Measurements from ENCODE around the gene ACBD4. TPM values are rescaled to one million over a fixed set of nuclear protein-coding genes. Genes with fewer than 3 reads are reported as not detected.

Gene ACBD4
- total RNA-seq (19.2 TPM), polyA plus RNA-seq (ENCODE audit: insufficient read depth, low read depth, low replicate concordance) (46.3 TPM)
- long read RNA-seq, donor 1, partial matches to known transcripts: 0 of 2 reads
- long read RNA-seq, donor 1, other reads (novel, unspliced or antisense): 0 of 2 reads
- long read RNA-seq, donor 2, partial matches to known transcripts: 0 of 1 reads
- long read RNA-seq, donor 2, other reads (novel, unspliced or antisense): 0 of 1 reads
- long read RNA-seq, donor 3, partial matches to known transcripts: 0 of 4 reads
- long read RNA-seq, donor 3, other reads (novel, unspliced or antisense): 0 of 4 reads
- long read RNA-seq, donor 4, partial matches to known transcripts: 0 of 3 reads
- long read RNA-seq, donor 4, other reads (novel, unspliced or antisense): 0 of 3 reads
- long read RNA-seq, donor 5: 0 reads
- long read RNA-seq, donor 6, partial matches to known transcripts: 0 of 1 reads
- long read RNA-seq, donor 6, other reads (novel, unspliced or antisense): 0 of 1 reads
- long read RNA-seq, donor 7, partial matches to known transcripts: 6 of 22 reads
- long read RNA-seq, donor 7, other reads (novel, unspliced or antisense): 11 of 22 reads
- long read RNA-seq, donor 8: 0 reads
- long read RNA-seq, donor 9, partial matches to known transcripts: 0 of 1 reads
- long read RNA-seq, donor 9, other reads (novel, unspliced or antisense): 0 of 1 reads
- long read RNA-seq, donor 10, partial matches to known transcripts: 0 of 1 reads
- long read RNA-seq, donor 10, other reads (novel, unspliced or antisense): 0 of 1 reads

GRCh38 chr17:45135192-45135977 is at the start of gene ACBD4:
Gene ACBD4, plus strand, starts transcription at chr17:45135687. Its CDS starts 458 bp downstream, at chr17:45136145.
- peak; percentile 100 for TF ChIP-seq CTCF (IDR thresholded peaks at IDR 0.05; ENCODE audit: borderline replicate concordance, extremely low read depth, insufficient read depth)
- peak; percentile 98 for FAIRE-seq
- Histone ChIP-seq H3K27me3 (ENCODE audit: control insufficient read depth, insufficient read depth, low read length) (no peaks in the 10 kb centered on the region), H3K27ac (ENCODE audit: low read depth in 2 of 2, low read length in 2 of 2) (peak within 1 kb of the TSS; percentile 79 to 85), H3K4me3 (ENCODE audit: low read length in 3 of 3) (peak within 1 kb of the TSS; percentile 68 to 92 (median 88)), H3K4me1 (ENCODE audit: control insufficient read depth in 2 of 3, insufficient read depth in 2 of 3, low read depth in 1 of 3, low read length in 3 of 3) (peaks cover 0 to 19% (median 6%) of the 10 kb centered on the region in 3 donors), H3K9ac (ENCODE audit: low read length in 3 of 3) (peak within 1 kb of the TSS; percentile 45 to 99 (median 83)), H3K9me3 (ENCODE audit: control insufficient read depth in 2 of 3, insufficient read depth in 1 of 3, low read length in 3 of 3) (no peaks in the 10 kb centered on the region), H3K36me3 (ENCODE audit: control insufficient read depth in 2 of 3, insufficient read depth in 3 of 3, low read length in 3 of 3) (peaks cover 0 to 4% (median 0%) of the 10 kb centered on the region in 3 donors)
- intact Hi-C loops (cut with DNase I): loop anchor here (10.0 kb wide), 1 partner anchor 59 kb away; no protein-coding TSS in a partner anchor
- DNase-seq: peak; percentile 96 to 99 (median 97)

- H3K27me3 ChIP-seq (ENCODE audit: control insufficient read depth, insufficient read depth, low read length): no peaks in the 10 kb centered on the region
- H3K27ac ChIP-seq (ENCODE audit: low read depth in 2 of 2, low read length in 2 of 2): peak overlapping the region; percentile 30 to 77
- intact Hi-C loops (cut with DNase I): no loop called here
- no peak overlapping the region for H3K9ac ChIP-seq (ENCODE audit: low read length in 3 of 3)
- DNase-seq (no peak), FAIRE-seq (no peak)
- no peak overlapping the region for H3K4me3 ChIP-seq (ENCODE audit: low read length in 3 of 3)
- H3K4me1 ChIP-seq (ENCODE audit: control insufficient read depth in 2 of 3, insufficient read depth in 2 of 3, low read depth in 1 of 3, low read length in 3 of 3): peaks cover 0 to 16% (median 5%) of the 10 kb centered on the region in 3 donors
- H3K9me3 ChIP-seq (ENCODE audit: control insufficient read depth in 2 of 3, insufficient read depth in 1 of 3, low read length in 3 of 3): no peaks in the 10 kb centered on the region
- TF ChIP-seq CTCF (IDR thresholded peaks at IDR 0.05; ENCODE audit: borderline replicate concordance, extremely low read depth, insufficient read depth): no peak
- peaks cover 13 to 56% (median 27%) of the 10 kb centered on the region in 3 donors for H3K36me3 ChIP-seq (ENCODE audit: control insufficient read depth in 2 of 3, insufficient read depth in 3 of 3, low read length in 3 of 3)
Measured at GRCh38 chr17:45086391-45086790, 49.1 kb upstream of the ACBD4 start.

GRCh38 chr17:45086865-45087503 is 48.5 kb upstream of the ACBD4 start:
- H3K4me3 ChIP-seq (ENCODE audit: low read length in 3 of 3): no peak overlapping the region
- FAIRE-seq: no peak
- no peaks in the 10 kb centered on the region for H3K9me3 ChIP-seq (ENCODE audit: control insufficient read depth in 2 of 3, insufficient read depth in 1 of 3, low read length in 3 of 3)
- peaks cover 10 to 58% (median 24%) of the 10 kb centered on the region in 3 donors for H3K36me3 ChIP-seq (ENCODE audit: control insufficient read depth in 2 of 3, insufficient read depth in 3 of 3, low read length in 3 of 3)
- H3K27me3 ChIP-seq (ENCODE audit: control insufficient read depth, insufficient read depth, low read length): no peaks in the 10 kb centered on the region
- H3K9ac ChIP-seq (ENCODE audit: low read length in 3 of 3): no peak overlapping the region
- peaks cover 0 to 17% (median 5%) of the 10 kb centered on the region in 3 donors for H3K4me1 ChIP-seq (ENCODE audit: control insufficient read depth in 2 of 3, insufficient read depth in 2 of 3, low read depth in 1 of 3, low read length in 3 of 3)
- TF ChIP-seq CTCF (IDR thresholded peaks at IDR 0.05; ENCODE audit: borderline replicate concordance, extremely low read depth, insufficient read depth): no peak
- no peak for DNase-seq
- intact Hi-C loops (cut with DNase I): no loop called here
- peak overlapping the region; percentile 48 to 77 for H3K27ac ChIP-seq (ENCODE audit: low read depth in 2 of 2, low read length in 2 of 2)
